Astrocyte of the spinal cord (primary cell): ENCODE data around the gene CFAP97.

ENCODE experiments used
- DNase-seq: peaks from one replicate; pipeline ENCODE4 v3.0.0; 2011; ENCODE audit warnings: low read depth, low spot score
- H3K4me3 ChIP-seq: 2 replicates; pipeline ENCODE4 v1.5.1; 2011; ENCODE audit warnings: low read depth, mild to moderate bottlenecking, low read length, moderate library complexity
- CTCF ChIP-seq: IDR thresholded peaks from 2 replicates; pipeline ENCODE4 v1.5.1; 2012; ENCODE audit warnings: low read depth, mild to moderate bottlenecking, low read length, inconsistent platforms
- in situ Hi-C: cut with HindIII; loops from 2 replicates; pipeline ENCODE4 v1.10.0; 2017; ENCODE audit warnings: low sequenced_read_pairs

CFAP97 gene

GRCh38 chr4:185171373-185172071 is 32.3 kb downstream of the CFAP97 start:
- no peak overlapping the region for H3K4me3 ChIP-seq
- TF ChIP-seq CTCF = no peak
- in situ Hi-C loops = no loop called here
- DNase-seq = no peak

GRCh38 chr4:185167234-185167633 is 36.6 kb downstream of the CFAP97 start:
- in situ Hi-C loops = no loop called here
- H3K4me3 ChIP-seq = no peak overlapping the region
- no peak for DNase-seq
- no peak for TF ChIP-seq CTCF

- in situ Hi-C loops = no loop called here
- no peak for TF ChIP-seq CTCF
- peak; percentile 87 for DNase-seq
- H3K4me3 ChIP-seq = no peak overlapping the region
Measured at GRCh38 chr4:185165605-185166063, 38.2 kb downstream of the CFAP97 start.

GRCh38 chr4:185151296-185151695 is 52.5 kb downstream of the CFAP97 start:
- no peak for TF ChIP-seq CTCF
- in situ Hi-C loops = no loop called here
- H3K4me3 ChIP-seq = no peak overlapping the region
- DNase-seq = no peak

- no peak for DNase-seq
- in situ Hi-C loops = no loop called here
- no peak for TF ChIP-seq CTCF
- no peak overlapping the region for H3K4me3 ChIP-seq
Measured at GRCh38 chr4:185149392-185149791, 54.4 kb downstream of the CFAP97 start.

- in situ Hi-C loops = no loop called here
- no peak overlapping the region for H3K4me3 ChIP-seq
- TF ChIP-seq CTCF = no peak
- no peak for DNase-seq
Measured at GRCh38 chr4:185145572-185145971, 58.2 kb downstream of the CFAP97 start.
